ENCODE results near the gene COL12A1. TPM values are rescaled to one million over a fixed set of nuclear protein-coding genes. Genes with fewer than 3 reads are reported as not detected.

COL12A1 gene
- total RNA-seq, 1 donor from 2014 or later = 17.7 TPM

- no peak for DNase-seq (ENCODE audit: low read depth)
Measured at GRCh38 chr6:75044846-75045245, 161.0 kb downstream of the COL12A1 start.

- DNase-seq (ENCODE audit: low read depth) = no peak
Measured at GRCh38 chr6:75041381-75041780, 164.5 kb downstream of the COL12A1 start.

Other genes with a start within 250 kb of the COL12A1 start
- 260 and 1,028 TPM in 2 replicates for gene COX7A2, start 37.7 kb upstream of the COL12A1 start, total RNA-seq
- gene TMEM30A, start 78.7 kb upstream of the COL12A1 start, total RNA-seq = 118 and 119 TPM in 2 replicates

All from myocyte (in vitro differentiated cells).